Posterior cingulate gyrus (tissue), 11 donors: ENCODE results near the gene BOC.

Source experiments
- DNase-seq, 10 donors: peaks; one replicate each; pipeline versions ENCODE4 v3.0.0 to v3.0.0-alpha.2; 2020 to 2021; ENCODE audit warnings: mixed read lengths in 3 of 10
- intact Hi-C: fragments of 100-400 bp; cut with DNase I; formaldehyde crosslinking; loops from one replicate; pipeline ENCODE4 v1.15.1; 2023

BOC gene

DNA sequence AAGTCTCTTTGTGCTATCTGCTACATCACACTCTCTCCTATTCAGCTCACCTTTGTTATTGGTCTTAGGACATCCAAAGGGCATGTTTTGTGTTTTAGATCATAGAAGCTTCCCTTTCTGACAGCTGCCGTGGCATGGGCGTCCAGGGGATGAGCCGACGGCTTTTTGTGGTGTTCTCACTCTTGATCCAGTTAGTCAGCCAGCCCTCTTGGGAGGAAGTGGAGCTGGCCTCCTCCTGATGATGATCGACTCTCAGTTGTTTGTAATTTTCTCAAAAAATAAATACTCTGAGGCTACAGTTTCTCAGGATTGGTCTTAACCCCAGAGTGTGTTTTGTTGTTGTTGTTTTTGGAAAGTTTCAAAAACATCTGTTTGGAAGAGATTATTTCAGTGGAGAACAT lies 34.4 kb downstream of the BOC start:
- DNase-seq, result peak in 1 of 10 donors; percentile 34
- intact Hi-C loops, result no loop called here

DNA sequence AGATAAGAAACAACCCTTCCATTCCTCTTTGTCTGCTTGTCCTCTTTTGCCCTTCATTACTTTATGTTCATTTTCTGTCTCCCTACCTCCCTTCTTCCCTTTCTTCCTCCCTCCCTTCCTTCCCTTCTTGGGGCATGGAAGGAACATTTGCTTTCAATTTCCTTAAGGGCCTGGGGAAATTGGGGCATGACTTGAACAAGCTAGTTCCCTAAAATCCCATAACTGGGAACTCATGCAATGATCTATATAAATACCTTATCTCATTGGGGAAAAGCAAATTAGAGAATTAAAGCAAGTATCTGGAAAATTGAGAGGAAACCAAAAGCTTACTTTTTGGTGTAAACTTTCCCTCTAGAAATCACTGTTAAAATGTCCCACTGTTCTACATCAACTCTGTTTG lies 35.7 kb downstream of the BOC start:
- intact Hi-C loops, result no loop called here
- no peak for DNase-seq

DNA sequence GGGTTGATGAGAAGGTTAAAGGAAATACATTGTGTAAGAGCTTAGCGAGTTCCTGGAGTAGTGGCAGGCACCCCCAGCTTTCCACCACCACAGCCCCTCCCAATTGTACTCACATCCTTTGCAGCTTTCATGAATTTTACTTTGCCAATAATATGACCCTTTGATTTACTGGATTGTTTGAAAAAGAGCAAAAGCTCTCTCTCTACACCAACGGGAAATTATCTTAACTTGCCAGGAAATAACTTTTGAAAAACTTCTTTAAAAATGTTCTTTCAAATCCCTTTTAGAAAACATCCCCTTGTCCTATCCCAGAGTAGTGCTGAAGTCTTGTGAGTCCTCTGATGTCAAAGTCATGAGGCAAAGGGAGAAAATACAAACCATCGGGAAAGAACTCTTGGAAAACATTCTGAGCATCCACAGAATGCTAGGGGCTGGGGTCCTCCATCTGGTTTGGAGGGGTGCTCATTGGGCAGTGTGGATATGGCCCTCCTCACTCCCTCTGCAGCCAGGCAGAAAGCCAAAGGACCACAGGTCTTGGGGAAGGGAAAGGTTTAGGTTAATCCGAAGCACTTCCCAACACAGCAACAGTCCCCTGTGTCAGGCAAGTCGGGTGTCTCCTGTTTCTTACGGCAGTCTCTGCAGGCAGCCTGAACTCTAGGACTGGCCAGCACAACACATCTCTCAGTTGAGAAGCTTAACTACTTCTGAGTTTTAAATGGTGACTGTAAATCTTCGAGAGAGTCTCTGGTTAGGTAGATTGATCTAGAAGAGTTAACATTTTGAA lies 36.5 kb downstream of the BOC start:
- peak in 1 of 10 donors; percentile 39 for DNase-seq
- intact Hi-C loops, result no loop called here

GRCh38 chr3:113249111-113249510 lies 37.8 kb downstream of the BOC start:
- DNase-seq, result peak in 6 of 10 donors; percentile 29 to 90 (median 74)
- intact Hi-C loops, result no loop called here

GRCh38 chr3:113249601-113250000 lies 38.2 kb downstream of the BOC start:
- intact Hi-C loops, result no loop called here

DNA sequence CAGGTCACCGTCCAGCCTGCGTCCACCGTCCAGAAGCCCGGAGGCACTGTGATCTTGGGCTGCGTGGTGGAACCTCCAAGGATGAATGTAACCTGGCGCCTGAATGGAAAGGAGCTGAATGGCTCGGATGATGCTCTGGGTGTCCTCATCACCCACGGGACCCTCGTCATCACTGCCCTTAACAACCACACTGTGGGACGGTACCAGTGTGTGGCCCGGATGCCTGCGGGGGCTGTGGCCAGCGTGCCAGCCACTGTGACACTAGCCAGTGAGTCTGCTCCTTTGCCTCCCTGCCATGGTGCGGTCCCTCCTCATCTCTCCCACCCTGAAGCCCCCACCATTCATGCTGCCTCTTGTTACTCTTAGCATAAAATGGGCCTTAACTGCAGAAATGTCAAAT lies 39.2 kb downstream of the BOC start:
- peak in 1 of 10 donors; percentile 45 for DNase-seq
- intact Hi-C loops, result no loop called here

More at GRCh38 chr3:113249601-113250000, 38.2 kb downstream of the BOC start:
- peak in 1 of 10 donors; percentile 72 for DNase-seq

DNA sequence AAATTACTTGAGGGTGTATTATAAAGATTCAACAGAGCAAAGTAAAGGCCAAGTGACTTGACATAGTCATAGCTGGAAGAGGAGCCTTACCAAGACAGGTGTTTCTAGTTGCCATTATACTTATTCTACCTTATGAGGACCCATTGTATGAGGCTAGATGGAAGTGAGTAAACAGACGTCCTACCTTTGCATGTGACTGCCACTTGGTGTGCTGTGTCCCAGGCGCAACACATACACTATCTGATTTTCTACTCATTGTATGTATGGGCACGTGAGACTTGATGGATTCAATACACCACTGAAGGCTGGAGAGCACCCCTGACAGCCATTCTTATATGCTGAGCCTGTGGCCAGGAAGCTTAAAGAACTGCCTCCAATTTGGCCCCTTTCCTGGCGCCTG lies 40.5 kb downstream of the BOC start:
- intact Hi-C loops, result no loop called here
- DNase-seq, result no peak

DNA sequence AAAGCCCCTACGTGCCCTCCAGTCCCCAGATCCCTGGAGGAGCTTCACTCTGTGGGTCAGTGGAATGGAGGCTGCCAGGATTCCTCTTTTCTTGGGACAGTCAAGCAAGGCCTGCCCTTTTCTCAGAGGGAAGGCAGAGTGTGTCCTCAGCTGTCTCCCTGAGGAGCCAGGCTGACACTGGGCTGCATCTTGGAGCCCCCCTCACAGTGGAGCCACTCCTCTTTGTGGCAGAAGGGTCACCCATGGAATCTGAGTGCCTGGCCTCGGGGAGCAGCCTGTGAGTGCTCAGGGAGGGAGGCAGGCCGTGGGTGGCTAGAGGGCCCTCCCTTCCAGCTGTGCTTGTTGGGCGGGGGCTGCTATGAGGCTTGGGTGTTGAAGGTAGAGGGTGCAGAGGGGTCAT lies 41.2 kb downstream of the BOC start:
- DNase-seq, result peak in 1 of 10 donors; percentile 53
- intact Hi-C loops, result no loop called here

DNA sequence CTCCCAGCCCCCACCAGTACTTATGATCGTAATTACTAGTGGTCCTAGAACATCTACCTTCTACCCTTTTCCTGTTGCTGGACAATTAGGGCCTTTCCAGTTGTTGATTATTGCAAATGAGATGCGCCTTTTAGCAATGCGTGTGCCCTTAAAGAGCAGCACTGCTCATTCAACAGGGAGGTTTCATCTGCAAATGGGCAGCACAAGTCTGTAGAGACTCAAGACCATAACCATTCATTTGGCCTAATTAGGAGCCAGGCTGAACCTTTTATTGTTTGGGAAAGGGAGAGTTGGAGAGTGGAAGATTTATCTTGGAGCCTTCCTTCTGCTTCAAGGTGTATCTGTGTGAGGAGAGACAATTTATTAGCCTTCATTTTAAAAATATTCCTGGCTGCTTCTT lies 42.3 kb downstream of the BOC start:
- intact Hi-C loops, result no loop called here
- no peak for DNase-seq

GRCh38 chr3:113254171-113254947 lies 43.0 kb downstream of the BOC start:
- intact Hi-C loops, result no loop called here
- DNase-seq, result peak in 1 of 10 donors; percentile 77

- intact Hi-C loops, result no loop called here
- DNase-seq, result peak in 1 of 10 donors; percentile 51
These were observed 43.9 kb downstream of the BOC start for GRCh38 chr3:113255100-113255853.

DNA sequence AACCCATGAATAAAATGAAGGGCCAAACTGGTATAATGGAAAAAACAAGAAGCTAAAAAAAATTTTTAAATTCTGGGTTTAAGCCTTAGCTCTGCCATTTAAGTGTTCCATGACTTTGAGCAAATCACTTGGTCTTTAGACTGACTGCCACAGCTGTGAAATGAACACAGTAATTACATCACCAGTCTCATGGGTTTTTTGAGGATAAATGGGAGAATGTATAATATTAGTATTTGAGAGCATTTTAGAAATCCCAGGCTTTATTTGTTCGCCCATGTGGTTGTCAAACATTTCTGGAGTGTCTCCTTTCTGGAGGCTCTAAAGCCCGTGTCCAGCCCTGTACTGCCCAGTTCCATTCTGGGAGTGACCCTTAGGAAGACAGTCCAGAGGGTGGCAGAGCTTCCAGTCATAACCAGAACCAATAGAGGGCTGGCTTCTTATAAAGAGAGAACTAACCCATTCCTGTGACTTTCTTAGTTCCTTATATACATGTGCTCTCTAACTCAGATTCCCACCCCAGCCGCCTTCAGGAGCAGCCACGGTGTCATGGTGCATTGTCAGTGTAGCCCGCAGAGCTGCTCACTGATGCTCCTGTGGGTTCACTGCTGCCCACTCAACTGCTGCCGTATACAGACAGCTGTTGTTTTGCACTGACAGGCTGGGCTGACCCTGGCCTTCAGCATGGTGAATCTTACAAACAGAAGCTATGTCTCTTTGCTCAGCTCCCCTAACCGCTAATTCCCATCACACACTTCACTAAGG lies 44.7 kb downstream of the BOC start:
- no peak for DNase-seq
- intact Hi-C loops, result no loop called here

DNA sequence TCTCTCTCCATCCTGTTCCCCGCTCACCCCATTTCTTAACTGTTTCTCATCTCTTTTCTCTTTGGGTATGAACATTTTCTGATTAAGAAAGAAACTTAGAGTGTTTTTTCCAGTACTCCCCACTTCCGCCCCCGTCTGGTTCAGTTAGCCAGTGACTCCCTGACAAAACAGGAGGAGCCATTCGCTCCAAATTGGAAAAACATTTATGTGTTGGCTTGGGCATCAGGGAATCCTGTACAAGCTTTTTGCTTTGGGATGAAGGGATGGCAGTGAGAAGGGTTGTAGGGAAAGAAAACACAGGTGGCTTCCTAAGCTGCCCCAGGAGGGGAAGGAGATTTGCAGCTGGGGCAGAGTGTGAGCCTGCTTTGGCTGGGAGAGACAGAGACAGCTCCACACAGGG lies 47.0 kb downstream of the BOC start:
- intact Hi-C loops, result no loop called here
- DNase-seq, result no peak

DNA sequence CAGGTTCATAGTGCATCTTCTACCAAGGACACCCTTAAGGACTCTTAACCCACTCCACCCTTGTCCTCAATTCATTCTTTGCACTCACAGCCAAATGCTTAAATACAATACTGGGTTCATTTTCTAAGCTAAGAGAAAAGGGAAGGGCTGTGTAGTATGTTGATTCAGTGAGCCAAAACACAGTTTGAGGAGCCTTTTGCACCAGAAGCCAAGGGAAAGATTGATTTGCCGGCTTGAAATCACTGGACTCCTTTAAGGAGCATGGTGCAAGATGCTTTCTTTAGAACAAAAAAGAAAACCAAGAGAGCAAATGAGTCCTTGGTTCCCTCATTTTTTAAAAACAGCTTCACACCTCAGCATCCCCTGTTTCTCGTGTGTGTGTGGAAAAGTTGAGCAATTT lies 47.8 kb downstream of the BOC start:
- intact Hi-C loops, result no loop called here
- no peak for DNase-seq

- peak in 1 of 10 donors; percentile 67 for DNase-seq
- intact Hi-C loops, result no loop called here
These were observed 49.8 kb downstream of the BOC start for GRCh38 chr3:113261063-113261625.

GRCh38 chr3:113261626-113262303 lies 50.4 kb downstream of the BOC start:
- peak in 1 of 10 donors; percentile 34 for DNase-seq
- intact Hi-C loops, result no loop called here

DNA sequence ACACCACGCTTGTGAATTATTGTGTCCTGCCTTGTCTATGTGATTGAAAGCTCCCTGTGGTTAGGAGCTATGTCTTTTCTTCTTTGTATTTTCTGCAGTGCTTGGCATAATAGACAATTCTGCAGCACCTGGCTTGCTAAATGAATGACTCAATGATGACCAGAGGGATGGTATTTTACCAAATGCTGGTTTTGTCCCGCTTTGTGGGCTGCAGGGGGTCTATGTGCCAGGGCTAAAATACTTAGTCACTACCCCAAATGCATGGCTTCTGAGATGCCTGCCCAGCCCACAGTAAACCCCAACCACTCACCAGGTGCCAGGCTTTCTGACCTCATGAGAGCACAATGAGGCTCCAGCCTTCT lies 50.9 kb downstream of the BOC start:
- no peak for DNase-seq
- intact Hi-C loops, result no loop called here

- DNase-seq, result peak in 1 of 10 donors; percentile 20
- intact Hi-C loops, result no loop called here
These were observed 51.7 kb downstream of the BOC start for GRCh38 chr3:113263020-113263419.

- no peak for DNase-seq
- intact Hi-C loops, result no loop called here
These were observed 52.4 kb downstream of the BOC start for GRCh38 chr3:113263778-113264177.
